PFSK-1 (cell line): ENCODE results near the gene MVP.

Experiments
- FOXP2 ChIP-seq: optimal IDR thresholded peaks from 2 replicates; pipeline ENCODE3; 2011; ENCODE audit warnings: borderline replicate concordance, control low read depth, inconsistent platforms; ENCODE audit not compliant: insufficient read depth; ENCODE audit errors: extremely low read length, extremely low read depth
- POLR2AphosphoS5 ChIP-seq: IDR thresholded peaks from 2 replicates; pipeline ENCODE4 v1.6.1; 2012; ENCODE audit warnings: low read depth, mild to moderate bottlenecking, control low read depth, low read length, moderate library complexity
- REST ChIP-seq, 2 experiments: IDR thresholded peaks; 2 replicates each; pipeline versions ENCODE4 v1.6.1 to v1.8.0; 2011 to 2012; ENCODE audit warnings: low read depth in 2 of 2, low read length in 2 of 2, control low read depth in 1 of 2, inconsistent platforms in 1 of 2, mild to moderate bottlenecking in 1 of 2, moderate library complexity in 1 of 2; ENCODE audit not compliant: insufficient read depth in 1 of 2
- SIN3A ChIP-seq: IDR thresholded peaks from 2 replicates; pipeline ENCODE4 v1.6.1; 2012; ENCODE audit warnings: mild to moderate bottlenecking, low read length, moderate library complexity, borderline replicate concordance; ENCODE audit not compliant: insufficient read depth
- TAF1 ChIP-seq: IDR thresholded peaks from 2 replicates; pipeline ENCODE4 v1.6.1; 2012; ENCODE audit warnings: low read length, control low read depth, borderline replicate concordance; ENCODE audit not compliant: insufficient read depth

The MVP gene

GRCh38 chr16:29834079-29834478 lies 13.8 kb downstream of the MVP start:
- TF ChIP-seq POLR2AphosphoS5 (no peak), TAF1 (no peak), SIN3A (no peak), FOXP2 (no peak), REST (IDR thresholded peaks at IDR 0.05; ENCODE audit: insufficient read depth in 1 of 2, low read depth in 2 of 2, low read length in 2 of 2) (no peak)

GRCh38 chr16:29835926-29836325 lies 15.7 kb downstream of the MVP start:
- TF ChIP-seq SIN3A (no peak), TAF1 (no peak), FOXP2 (no peak), POLR2AphosphoS5 (no peak), REST (IDR thresholded peaks at IDR 0.05; ENCODE audit: insufficient read depth in 1 of 2, low read depth in 2 of 2, low read length in 2 of 2) (no peak)

- TF ChIP-seq FOXP2 (no peak), POLR2AphosphoS5 (no peak), REST (IDR thresholded peaks at IDR 0.05; ENCODE audit: insufficient read depth in 1 of 2, low read depth in 2 of 2, low read length in 2 of 2) (no peak), TAF1 (no peak), SIN3A (no peak)
Measured at GRCh38 chr16:29836623-29837022, 16.4 kb downstream of the MVP start.

- TF ChIP-seq REST (IDR thresholded peaks at IDR 0.05; ENCODE audit: insufficient read depth in 1 of 2, low read depth in 2 of 2, low read length in 2 of 2) (no peak), SIN3A (no peak), POLR2AphosphoS5 (no peak)
Measured at GRCh38 chr16:29837841-29838240, 17.6 kb downstream of the MVP start.

- TF ChIP-seq REST (IDR thresholded peaks at IDR 0.05; ENCODE audit: insufficient read depth in 1 of 2, low read depth in 2 of 2, low read length in 2 of 2): no peak
- no peak for TF ChIP-seq TAF1
- no peak for TF ChIP-seq FOXP2
- no peak for TF ChIP-seq POLR2AphosphoS5
- TF ChIP-seq SIN3A: no peak
Measured at GRCh38 chr16:29839822-29840221, 19.6 kb downstream of the MVP start.
